ENCODE measurements around the gene ADAM10.

Gene ADAM10

GRCh38 chr15:58707397-58707796 is 42.1 kb downstream of the ADAM10 start:
- no peak for DNase-seq

GRCh38 chr15:58705105-58705504 is 44.4 kb downstream of the ADAM10 start:
- DNase-seq: no peak

GRCh38 chr15:58704155-58704865 is 45.2 kb downstream of the ADAM10 start:
- no peak for DNase-seq

- DNase-seq: no peak
Observed at GRCh38 chr15:58703610-58704009, 45.9 kb downstream of the ADAM10 start.

GRCh38 chr15:58702233-58702632 is 47.3 kb downstream of the ADAM10 start:
- DNase-seq: no peak

GRCh38 chr15:58701376-58701775 is 48.1 kb downstream of the ADAM10 start:
- no peak for DNase-seq

- DNase-seq: no peak
Observed at GRCh38 chr15:58699769-58700168, 49.7 kb downstream of the ADAM10 start.

- DNase-seq: no peak
Observed at GRCh38 chr15:58698887-58699641, 50.4 kb downstream of the ADAM10 start.

GRCh38 chr15:58697220-58697619 is 52.3 kb downstream of the ADAM10 start:
- no peak for DNase-seq

GRCh38 chr15:58696738-58697137 is 52.8 kb downstream of the ADAM10 start:
- no peak for DNase-seq

- DNase-seq: no peak
Observed at GRCh38 chr15:58694641-58695398, 54.7 kb downstream of the ADAM10 start.

- DNase-seq: no peak
Observed at GRCh38 chr15:58690703-58691102, 58.8 kb downstream of the ADAM10 start.

GRCh38 chr15:58689646-58690045 is 59.9 kb downstream of the ADAM10 start:
- no peak for DNase-seq

GRCh38 chr15:58686286-58686685 is 63.2 kb downstream of the ADAM10 start:
- no peak for DNase-seq

GRCh38 chr15:58684751-58685150 is 64.8 kb downstream of the ADAM10 start:
- DNase-seq: no peak

- DNase-seq: no peak
Observed at GRCh38 chr15:58684036-58684710, 65.3 kb downstream of the ADAM10 start.

GRCh38 chr15:58682234-58682633 is 67.3 kb downstream of the ADAM10 start:
- no peak for DNase-seq

- DNase-seq: no peak
Observed at GRCh38 chr15:58678683-58679082, 70.8 kb downstream of the ADAM10 start.

GRCh38 chr15:58677426-58677825 is 72.1 kb downstream of the ADAM10 start:
- DNase-seq: no peak

- DNase-seq: no peak
Observed at GRCh38 chr15:58676766-58677165, 72.7 kb downstream of the ADAM10 start.

- no peak for DNase-seq
Observed at GRCh38 chr15:58671186-58671585, 78.3 kb downstream of the ADAM10 start.

GRCh38 chr15:58669108-58669507 is 80.4 kb downstream of the ADAM10 start:
- DNase-seq: no peak

- no peak for DNase-seq
Observed at GRCh38 chr15:58666957-58667356, 82.5 kb downstream of the ADAM10 start.
